ENCODE data around the gene FGF4. TPM values are rescaled to one million over a fixed set of nuclear protein-coding genes. Genes with fewer than 3 reads are reported as not detected.

The FGF4 gene
- total RNA-seq, 1 donor = not detected

- TF ChIP-seq, protein P1, sequence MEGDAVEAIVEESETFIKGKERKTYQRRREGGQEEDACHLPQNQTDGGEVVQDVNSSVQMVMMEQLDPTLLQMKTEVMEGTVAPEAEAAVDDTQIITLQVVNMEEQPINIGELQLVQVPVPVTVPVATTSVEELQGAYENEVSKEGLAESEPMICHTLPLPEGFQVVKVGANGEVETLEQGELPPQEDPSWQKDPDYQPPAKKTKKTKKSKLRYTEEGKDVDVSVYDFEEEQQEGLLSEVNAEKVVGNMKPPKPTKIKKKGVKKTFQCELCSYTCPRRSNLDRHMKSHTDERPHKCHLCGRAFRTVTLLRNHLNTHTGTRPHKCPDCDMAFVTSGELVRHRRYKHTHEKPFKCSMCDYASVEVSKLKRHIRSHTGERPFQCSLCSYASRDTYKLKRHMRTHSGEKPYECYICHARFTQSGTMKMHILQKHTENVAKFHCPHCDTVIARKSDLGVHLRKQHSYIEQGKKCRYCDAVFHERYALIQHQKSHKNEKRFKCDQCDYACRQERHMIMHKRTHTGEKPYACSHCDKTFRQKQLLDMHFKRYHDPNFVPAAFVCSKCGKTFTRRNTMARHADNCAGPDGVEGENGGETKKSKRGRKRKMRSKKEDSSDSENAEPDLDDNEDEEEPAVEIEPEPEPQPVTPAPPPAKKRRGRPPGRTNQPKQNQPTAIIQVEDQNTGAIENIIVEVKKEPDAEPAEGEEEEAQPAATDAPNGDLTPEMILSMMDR (IDR thresholded peaks at IDR 0.05; ENCODE audit: insufficient read depth, low read length) = no peak
- no peak overlapping the region for H3K4me3 ChIP-seq (ENCODE audit: low read depth, low read length)
- no peak for DNase-seq (ENCODE audit: low read depth)
These were observed 39.3 kb upstream of the FGF4 start for GRCh38 chr11:69814411-69814810.

DNA sequence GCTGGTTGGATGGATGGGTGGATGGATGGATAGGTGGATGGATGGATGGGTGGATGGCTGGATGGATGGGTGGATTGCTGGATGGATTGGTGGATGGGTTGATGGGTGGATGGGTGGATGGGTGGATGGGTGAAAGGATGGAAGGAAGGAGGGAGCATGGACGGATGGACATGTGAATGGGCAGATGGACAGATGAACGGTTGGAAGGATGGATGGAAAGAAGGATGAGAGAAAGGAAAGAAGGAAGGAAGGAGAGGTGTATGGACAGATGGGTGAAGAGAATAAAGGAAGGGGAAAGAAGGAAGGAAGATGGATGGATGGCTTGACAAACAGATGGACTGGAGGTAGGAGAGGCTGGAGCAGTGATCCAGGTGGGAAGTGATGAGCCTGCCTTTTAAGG lies 38.7 kb upstream of the FGF4 start:
- no peak overlapping the region for H3K4me3 ChIP-seq (ENCODE audit: low read depth, low read length)
- TF ChIP-seq, protein P1 (IDR thresholded peaks at IDR 0.05; ENCODE audit: insufficient read depth, low read length) = no peak
- no peak for DNase-seq (ENCODE audit: low read depth)

DNA sequence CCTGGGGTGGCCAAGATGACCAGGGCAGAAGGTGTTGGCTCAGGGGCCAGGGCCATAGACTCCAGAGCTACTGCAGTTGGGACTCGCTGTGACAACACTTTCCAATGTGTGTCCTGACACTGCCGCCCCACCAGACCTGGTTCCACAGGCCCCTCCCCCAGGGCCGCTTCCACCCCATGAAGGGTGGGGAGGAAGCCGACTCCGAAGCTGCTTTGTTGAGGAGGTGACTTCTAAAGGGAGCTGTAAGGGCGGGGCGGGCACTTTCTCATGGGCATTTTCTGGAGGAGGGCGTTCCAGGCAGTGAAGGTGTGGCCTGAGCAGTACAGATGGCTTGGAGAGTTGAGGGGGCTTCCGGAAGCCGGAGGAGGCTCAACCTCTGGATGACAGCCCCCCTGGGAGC lies 37.8 kb upstream of the FGF4 start:
- no peak overlapping the region for H3K4me3 ChIP-seq (ENCODE audit: low read depth, low read length)
- no peak for DNase-seq (ENCODE audit: low read depth)
- TF ChIP-seq, protein P1 (IDR thresholded peaks at IDR 0.05; ENCODE audit: insufficient read depth, low read length) = no peak

GRCh38 chr11:69812256-69812655 lies 37.1 kb upstream of the FGF4 start:
- DNase-seq (ENCODE audit: low read depth) = no peak
- TF ChIP-seq, protein P1 (IDR thresholded peaks at IDR 0.05; ENCODE audit: insufficient read depth, low read length) = no peak
- H3K4me3 ChIP-seq (ENCODE audit: low read depth, low read length) = no peak overlapping the region

GRCh38 chr11:69811431-69811830 lies 36.3 kb upstream of the FGF4 start:
- TF ChIP-seq, protein P1 (IDR thresholded peaks at IDR 0.05; ENCODE audit: insufficient read depth, low read length) = no peak
- DNase-seq (ENCODE audit: low read depth) = no peak
- no peak overlapping the region for H3K4me3 ChIP-seq (ENCODE audit: low read depth, low read length)

DNA sequence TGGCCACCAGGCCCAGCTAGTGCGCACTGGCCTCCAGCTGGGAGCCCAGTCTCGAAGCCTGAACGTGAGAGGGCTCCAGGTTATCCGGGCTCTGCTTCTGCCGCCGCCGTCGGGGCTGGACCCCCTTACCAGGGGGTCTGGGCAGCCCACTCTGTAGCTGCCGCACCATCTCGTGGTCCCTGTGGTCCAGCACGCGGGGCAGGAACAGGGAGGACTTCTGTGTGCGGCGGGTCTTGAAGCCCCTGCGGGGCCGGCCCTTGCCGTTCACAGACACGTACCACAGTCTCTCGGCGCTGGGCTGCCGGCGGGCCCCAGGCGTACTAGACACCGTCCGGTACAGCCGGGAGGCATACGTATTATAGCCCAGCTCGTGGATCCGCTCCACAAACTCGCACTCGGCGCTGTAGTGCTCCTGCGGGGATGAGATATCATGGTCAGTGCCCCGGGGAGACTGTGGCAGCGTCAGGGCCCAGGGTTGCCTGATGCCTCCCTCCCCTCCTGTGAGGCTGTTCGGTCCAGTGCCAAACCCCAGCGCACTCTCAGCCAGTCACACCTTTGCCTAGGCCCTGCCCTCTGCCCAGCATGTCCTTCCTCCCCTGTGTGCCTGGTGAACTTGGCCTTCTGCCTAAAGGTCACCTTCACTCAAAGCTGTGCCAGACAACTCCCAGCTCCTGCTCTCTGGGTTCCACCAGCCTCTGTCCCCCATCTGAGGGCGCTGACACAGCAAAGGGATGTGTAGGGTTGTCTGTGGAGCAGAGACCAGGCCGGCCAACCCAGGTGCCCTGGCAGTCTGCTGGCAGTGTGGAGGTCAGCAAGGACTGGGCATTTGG lies 35.4 kb upstream of the FGF4 start:
- no peak overlapping the region for H3K4me3 ChIP-seq (ENCODE audit: low read depth, low read length)
- no peak for DNase-seq (ENCODE audit: low read depth)
- TF ChIP-seq, protein P1 (IDR thresholded peaks at IDR 0.05; ENCODE audit: insufficient read depth, low read length) = no peak

All from fibroblast of the aortic adventitia (primary cell).